ENCODE measurements around the gene MRPS31.
"Not testable (repeated sequence)": the region's sequence is repeated elsewhere in the genome, so short reads cannot be mapped to it uniquely, and the experiment has no call there.

The MRPS31 gene

GRCh38 chr13:40789275-40790153, 18.5 kb upstream of the MRPS31 start, which contains the start of gene SLC25A15:
Gene SLC25A15, plus strand, starts transcription at chr13:40789611. Its CDS starts 3,616 bp downstream, at chr13:40793227.
- peak; percentile 59 to 93 for DNase-seq

DNA sequence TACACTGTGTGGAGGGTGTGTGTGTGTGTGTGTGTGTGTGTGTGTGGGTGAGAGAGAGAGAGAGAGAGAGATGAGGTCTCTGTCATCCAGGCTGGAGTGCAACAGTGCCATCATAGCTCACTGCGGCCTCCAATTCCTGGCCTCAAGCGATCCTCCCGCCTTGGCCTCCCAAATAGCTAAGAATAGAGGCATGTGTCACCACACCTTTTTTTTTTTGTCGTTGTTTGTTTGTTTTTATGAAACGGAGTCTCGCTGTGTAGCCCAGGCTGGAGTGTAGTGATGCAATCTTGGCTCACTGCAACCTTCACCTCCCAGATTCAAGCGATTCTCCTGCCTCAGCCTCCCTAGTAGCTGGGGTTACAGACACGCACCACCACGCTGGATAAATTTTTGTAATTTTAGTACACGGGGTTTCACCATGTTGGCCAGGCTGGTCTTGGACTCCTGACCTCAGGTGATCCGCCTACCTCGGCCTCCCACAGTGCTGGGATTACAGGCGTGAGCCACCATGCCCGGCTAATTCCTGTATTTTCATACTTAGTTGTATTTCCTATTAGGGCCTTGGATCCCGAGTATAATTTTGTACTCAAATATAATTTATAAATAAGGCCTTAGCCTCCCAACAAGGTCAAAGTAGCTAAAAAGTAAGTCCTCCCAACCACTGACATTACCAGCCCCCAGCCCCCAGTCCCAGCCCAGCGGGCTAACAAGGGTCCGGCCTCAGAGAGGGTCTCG, 17.7 kb upstream of the MRPS31 start:
- not testable (repeated sequence) for DNase-seq

DNA sequence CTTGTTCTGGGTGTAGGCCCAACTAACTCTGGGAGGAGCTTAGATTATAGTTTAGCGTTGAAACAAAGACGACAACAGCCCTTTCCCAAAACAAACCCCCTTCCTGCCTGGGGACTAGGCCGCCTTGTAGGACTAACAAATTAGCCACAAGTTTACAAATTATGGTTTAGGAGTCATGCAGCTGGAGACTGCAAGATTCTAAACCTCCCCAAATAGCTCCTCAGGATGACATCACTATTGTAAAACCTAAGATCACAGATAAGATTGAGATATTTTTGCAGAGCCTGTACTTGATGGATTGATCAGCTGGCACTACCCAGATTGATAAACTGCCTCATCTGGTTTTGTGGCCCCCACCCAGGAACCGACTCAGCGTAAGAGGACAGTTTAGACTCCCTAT, 16.1 kb upstream of the MRPS31 start:
- no peak for DNase-seq

DNA sequence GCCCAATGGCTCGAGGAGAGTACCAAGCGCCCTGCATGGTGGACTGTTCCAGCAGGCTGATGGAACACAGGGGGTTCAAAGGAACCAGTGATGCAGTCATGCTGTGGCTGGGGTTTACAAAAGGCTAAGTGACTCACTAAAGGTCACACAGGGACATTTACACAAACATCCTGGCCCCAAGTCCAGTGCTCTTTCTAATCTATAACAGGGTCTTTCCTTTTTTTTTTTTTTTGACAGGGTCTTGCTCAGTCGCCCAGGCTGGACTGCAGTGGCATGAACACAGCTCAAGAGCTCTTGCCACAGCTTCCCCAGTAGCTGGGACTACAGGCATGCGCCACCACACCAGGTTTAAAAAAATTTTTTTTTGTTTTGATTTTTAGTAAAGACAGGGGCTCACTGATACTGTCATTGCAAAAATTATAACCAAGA, 15.6 kb upstream of the MRPS31 start:
- no peak for DNase-seq

GRCh38 chr13:40784540-40784939, 13.6 kb upstream of the MRPS31 start:
- DNase-seq = no peak

GRCh38 chr13:40782971-40783370, 12.0 kb upstream of the MRPS31 start:
- not testable (repeated sequence) for DNase-seq

- no peak for DNase-seq
These were observed 10.7 kb upstream of the MRPS31 start for GRCh38 chr13:40781717-40782116.

DNA sequence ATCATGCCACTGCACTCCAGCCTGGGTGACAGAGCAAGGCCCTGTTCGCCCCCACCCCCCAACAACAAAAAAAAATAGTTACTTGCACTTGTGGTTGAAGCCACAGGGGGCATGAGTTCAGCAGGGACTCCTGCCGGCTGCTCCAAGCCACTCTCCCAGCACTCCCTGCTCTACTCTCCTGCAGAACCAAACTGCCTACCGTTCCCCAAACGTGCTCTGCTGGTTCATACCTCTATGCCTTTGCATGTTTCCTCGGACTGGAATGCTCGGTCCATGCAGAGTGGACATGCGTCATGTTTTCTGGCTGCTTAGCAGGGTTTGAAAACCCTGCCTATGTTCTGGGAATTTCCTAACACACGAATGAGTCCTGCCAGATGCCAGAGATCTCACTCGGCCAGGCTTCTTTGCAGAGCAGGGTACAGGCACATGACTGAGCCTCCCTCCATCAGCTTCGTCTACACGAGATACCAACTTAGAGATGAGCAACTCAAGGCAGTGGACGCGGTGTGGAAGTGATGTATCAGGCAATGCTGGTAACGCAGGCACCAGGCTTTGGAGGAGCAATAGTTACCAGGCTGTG, 9.9 kb upstream of the MRPS31 start:
- DNase-seq = peak in 1 of 2 experiments; percentile 19

DNA sequence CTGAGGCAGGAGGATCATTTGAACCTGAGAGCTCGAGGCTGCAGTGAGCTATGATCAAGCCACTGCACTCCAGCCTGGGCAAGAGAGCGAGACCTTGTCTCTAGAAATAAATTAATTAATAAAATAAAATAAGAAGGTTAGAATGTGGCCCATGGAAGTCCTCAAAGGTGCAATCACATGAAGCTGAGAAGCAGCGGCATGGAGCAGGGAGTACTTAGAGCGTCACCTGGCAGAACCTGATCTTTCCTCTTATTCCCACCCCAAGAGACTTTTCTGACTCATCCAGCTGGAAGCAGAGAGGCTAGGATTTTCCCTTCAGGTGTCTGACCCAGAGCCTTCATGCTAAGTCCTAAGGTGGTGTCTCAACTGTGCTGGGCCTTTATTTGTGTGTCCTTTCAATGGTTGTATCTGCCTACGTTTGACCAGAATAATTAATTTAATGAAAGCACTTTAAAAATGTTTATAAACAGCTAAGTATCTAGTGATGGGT, 8.9 kb upstream of the MRPS31 start:
- no peak for DNase-seq

DNA sequence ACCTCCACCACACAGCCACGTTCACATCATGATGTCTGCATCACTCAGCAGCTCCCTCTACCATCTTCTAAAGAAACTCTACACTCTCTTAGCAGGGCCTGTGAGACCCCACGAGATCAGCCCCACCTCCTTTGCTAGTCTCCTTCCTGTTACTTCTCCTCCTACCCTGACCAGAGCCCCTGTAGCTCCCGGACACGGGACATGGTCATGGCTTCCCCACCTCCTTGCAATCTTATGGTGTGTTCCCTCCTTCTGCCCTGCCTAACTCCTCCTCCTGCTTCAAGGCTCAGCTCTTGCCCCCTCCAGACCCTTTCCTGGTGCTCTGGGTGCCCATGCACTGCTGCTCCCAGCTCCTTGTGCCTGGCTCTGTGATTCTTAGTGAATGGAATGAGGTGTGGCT, 8.1 kb upstream of the MRPS31 start:
- no peak for DNase-seq

GRCh38 chr13:40777809-40778175, 6.8 kb upstream of the MRPS31 start:
- DNase-seq = no peak

DNA sequence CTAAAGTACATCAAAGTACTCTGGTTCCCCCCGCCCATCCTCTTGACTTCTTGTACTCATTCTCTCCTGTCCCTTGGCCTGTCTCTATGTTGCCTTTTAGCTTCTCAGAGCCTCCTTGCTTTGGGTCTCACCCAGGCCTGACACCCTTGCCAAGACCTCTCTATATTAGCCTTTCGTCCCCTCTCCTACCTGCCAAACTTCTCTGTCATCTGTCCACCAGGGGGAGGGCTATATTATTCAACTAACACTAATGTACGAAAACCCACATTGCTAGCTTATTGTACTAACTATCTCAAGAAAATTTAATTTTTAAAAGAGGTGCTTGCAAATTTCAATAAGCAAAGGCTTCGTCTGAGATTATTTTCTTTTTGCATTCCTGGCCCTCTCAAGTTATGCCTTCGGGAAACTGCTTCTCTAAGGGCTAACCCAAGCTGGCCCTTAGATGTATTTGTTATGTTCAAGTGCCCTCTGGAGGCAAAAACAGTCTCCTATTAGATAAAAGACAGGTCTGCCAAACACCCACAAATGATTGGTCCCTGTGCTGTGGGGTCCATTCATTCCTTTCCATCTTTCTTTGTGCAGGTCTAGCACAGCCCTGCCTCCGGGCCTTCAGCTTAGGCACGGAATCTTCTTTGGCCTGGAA, 6.3 kb upstream of the MRPS31 start:
- peak; percentile 74 to 88 for DNase-seq

DNA sequence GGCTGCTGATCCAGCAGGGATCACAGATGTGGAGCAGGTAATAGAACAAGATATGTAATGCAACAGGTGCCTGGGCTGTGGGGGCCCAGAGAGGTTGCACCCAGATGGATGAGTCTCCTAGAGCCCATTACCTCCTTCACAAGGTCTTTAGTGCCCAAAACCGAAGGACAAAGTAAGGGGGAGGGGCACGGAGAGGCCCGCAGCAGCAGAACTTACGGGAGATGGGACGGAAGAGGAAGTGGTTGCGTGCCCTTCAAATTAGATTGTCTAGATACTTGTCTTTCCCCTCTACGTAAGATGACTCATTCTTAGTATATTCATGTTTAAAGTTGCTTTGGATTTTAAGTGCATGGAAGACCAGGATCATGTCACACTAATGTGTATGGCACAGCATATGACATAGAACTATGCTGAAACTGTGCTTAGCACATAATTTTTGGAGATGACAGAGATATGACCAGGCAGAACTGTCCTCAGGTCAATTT, 5.7 kb upstream of the MRPS31 start:
- no peak for DNase-seq

- no peak for DNase-seq
These were observed 5.2 kb upstream of the MRPS31 start for GRCh38 chr13:40776232-40776631.

GRCh38 chr13:40774672-40775071, 3.7 kb upstream of the MRPS31 start:
- no peak for DNase-seq

DNA sequence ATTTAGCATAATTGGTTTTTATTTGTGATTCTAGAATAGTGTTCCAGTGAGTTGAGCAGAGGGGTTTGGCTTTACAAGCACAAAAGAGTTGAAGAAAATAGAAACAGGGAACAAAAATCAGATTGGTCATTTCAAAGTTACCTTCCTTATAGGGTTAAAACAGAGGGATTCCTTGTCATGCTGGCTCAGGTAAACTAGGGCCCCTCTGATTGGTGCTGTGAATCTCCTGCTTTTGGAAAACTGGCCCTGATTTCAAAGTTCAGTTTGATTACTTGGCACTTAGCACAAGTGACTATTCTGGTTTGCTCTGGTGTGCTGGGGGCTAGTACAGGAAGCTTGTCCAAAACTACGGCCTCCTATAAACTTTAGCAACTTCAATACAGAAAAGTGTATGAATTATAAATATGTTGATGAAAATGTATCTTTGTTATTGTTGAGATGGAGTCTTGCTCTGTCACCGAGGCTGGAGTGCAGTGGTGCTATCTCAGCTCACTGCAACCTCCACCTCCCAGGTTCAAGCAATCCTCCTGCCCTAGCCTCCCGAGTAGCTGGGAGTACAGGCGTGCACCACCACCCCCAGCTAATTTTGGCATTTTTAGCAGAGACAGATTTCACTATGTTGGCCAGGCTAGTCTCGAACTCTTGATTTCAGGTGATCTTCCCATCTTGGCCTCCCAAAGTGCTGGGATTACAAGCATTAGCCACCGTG, 1.9 kb upstream of the MRPS31 start:
- DNase-seq = no peak

- DNase-seq = no peak
These were observed 419 bp downstream of the MRPS31 start for GRCh38 chr13:40770609-40770933.

GRCh38 chr13:40769970-40770369, 1.0 kb downstream of the MRPS31 start:
- DNase-seq = no peak

- DNase-seq = no peak
These were observed 5.4 kb downstream of the MRPS31 start for GRCh38 chr13:40765602-40766001.

- DNase-seq = no peak
These were observed 6.2 kb downstream of the MRPS31 start for GRCh38 chr13:40764587-40765403.

DNA sequence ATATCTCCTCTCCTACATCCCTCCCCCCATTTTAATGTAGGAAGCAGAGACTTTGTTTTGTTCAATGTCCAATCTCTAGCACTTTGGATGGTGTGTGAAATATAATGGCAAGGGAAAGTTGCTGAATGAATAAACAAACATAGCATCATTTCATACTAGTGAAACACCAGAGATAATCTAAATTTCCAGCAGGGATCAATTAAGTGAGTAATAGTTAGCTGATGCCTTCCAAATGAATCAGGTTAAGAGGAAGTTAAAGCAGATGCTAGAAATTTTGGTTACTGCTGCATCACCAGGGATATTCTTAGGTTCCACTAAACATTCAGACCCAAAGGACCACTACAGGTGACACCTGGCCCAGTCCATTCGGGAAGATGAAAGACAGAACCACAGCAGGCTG, 8.1 kb downstream of the MRPS31 start:
- DNase-seq = no peak
